Esophagus (tissue), 2 donors: ENCODE data around the gene AP4S1. TPM values are rescaled to one million over a fixed set of nuclear protein-coding genes. Genes with fewer than 3 reads are reported as not detected.
A peak's percentile ranks its signal among the peaks of the same experiment; 100 is the strongest.

Source experiments
- H3K27ac ChIP-seq, 2 donors: one replicate each; pipeline ENCODE4 v1.5.1; 2013; ENCODE audit warnings: low read depth in 2 of 2, mild to moderate bottlenecking in 2 of 2, inconsistent platforms in 1 of 2, low read length in 1 of 2, moderate library complexity in 1 of 2
- H3K27me3 ChIP-seq, 2 donors: one replicate each; pipeline ENCODE4 v1.6.1; 2013; ENCODE audit warnings: low read length in 2 of 2, control low read depth in 1 of 2, mild to moderate bottlenecking in 1 of 2; ENCODE audit not compliant: insufficient read depth in 2 of 2, control insufficient read depth in 1 of 2
- H3K36me3 ChIP-seq, 2 donors: one replicate each; pipeline ENCODE4 v1.6.1; 2013; ENCODE audit warnings: low read length in 1 of 2; ENCODE audit not compliant: control insufficient read depth in 2 of 2, insufficient read depth in 2 of 2
- H3K4me1 ChIP-seq, 2 donors: one replicate each; pipeline ENCODE4 v1.6.1; 2013; ENCODE audit warnings: low read length in 1 of 2; ENCODE audit not compliant: control insufficient read depth in 2 of 2, insufficient read depth in 2 of 2
- H3K4me3 ChIP-seq, 2 donors: one replicate each; pipeline ENCODE4 v1.5.1; 2013; ENCODE audit warnings: low read length in 2 of 2, mild to moderate bottlenecking in 2 of 2, low read depth in 1 of 2, moderate library complexity in 1 of 2
- H3K9me3 ChIP-seq, 2 donors: one replicate each; pipeline ENCODE4 v1.6.1; 2013; ENCODE audit warnings: mild to moderate bottlenecking in 2 of 2, low read depth in 1 of 2, low read length in 1 of 2, moderate library complexity in 1 of 2; ENCODE audit not compliant: control insufficient read depth in 2 of 2, insufficient read depth in 1 of 2
- WGBS, 2 donors: extraction: QIAGEN DNeasy Blood & Tissue Kit; methylation state at CpG; one replicate each; pipeline ENCODE4 v1.1.7; 2013; 5-methylcytosine and 5-hydroxymethylcytosine counted together
- polyA plus RNA-seq, 2 donors: library from polyadenylated mRNA; stranded (reverse); fragments of 200-250 nt; gene quantifications; one replicate each; pipeline ENCODE4 v1.2.3, GENCODE V29; 2013
- donor health status: healthy with polysubstance abuse.
- donor health status: Bipolar disorder and iron deficiency.

Gene AP4S1
- polyA plus RNA-seq, 2 donors, result 2.4 to 3.7 TPM

GRCh38 chr14:31137214-31137889 is 111.9 kb downstream of the AP4S1 start:
- Histone ChIP-seq H3K9me3 (no peaks in the 10 kb centered on the region), H3K27ac (peak overlapping the region in 1 of 2 donors; percentile 36), H3K36me3 (peaks cover 0 to 12% of the 10 kb centered on the region in 2 donors), H3K4me1 (no peaks in the 10 kb centered on the region), H3K4me3 (no peak overlapping the region), H3K27me3 (no peaks in the 10 kb centered on the region)
- WGBS, 2 donors, result 91 to 94% methylated on average over 12 of the region's 12 CpGs

- Histone ChIP-seq H3K9me3 (no peaks in the 10 kb centered on the region), H3K36me3 (peaks cover 0 to 15% of the 10 kb centered on the region in 2 donors), H3K27me3 (no peaks in the 10 kb centered on the region), H3K27ac (no peak overlapping the region), H3K4me3 (no peak overlapping the region), H3K4me1 (no peaks in the 10 kb centered on the region)
- 83 to 87% methylated on average over 2 of the region's 2 CpGs for WGBS, 2 donors
Measured at GRCh38 chr14:31138301-31138700, 112.9 kb downstream of the AP4S1 start.

GRCh38 chr14:31139301-31139847 is 113.9 kb downstream of the AP4S1 start:
- no peak overlapping the region for H3K4me3 ChIP-seq
- no peaks in the 10 kb centered on the region for H3K27me3 ChIP-seq
- H3K27ac ChIP-seq, result no peak overlapping the region
- no peaks in the 10 kb centered on the region for H3K4me1 ChIP-seq
- H3K9me3 ChIP-seq, result no peaks in the 10 kb centered on the region
- whole genome bisulfite sequencing, 2 donors, result 95 to 96% methylated on average over 4 of the region's 4 CpGs
- peaks cover 0 to 16% of the 10 kb centered on the region in 2 donors for H3K36me3 ChIP-seq

- Histone ChIP-seq H3K4me1 (no peaks in the 10 kb centered on the region), H3K4me3 (no peak overlapping the region), H3K9me3 (no peaks in the 10 kb centered on the region), H3K36me3 (peaks cover 0 to 16% of the 10 kb centered on the region in 2 donors), H3K27me3 (no peaks in the 10 kb centered on the region), H3K27ac (no peak overlapping the region)
- WGBS, 2 donors, result 94 to 97% methylated on average over 11 of the region's 11 CpGs
Measured at GRCh38 chr14:31142455-31143087, 117.1 kb downstream of the AP4S1 start.

Other genes with a start within 250 kb of the AP4S1 start
- gene COCH, start 151.1 kb upstream of the AP4S1 start, polyA plus RNA-seq, result under 1 TPM; 0.06 to 0.20 TPM
- 1 to 10 TPM; 7.4 to 9.5 TPM for gene STRN3, start 730 bp downstream of the AP4S1 start, polyA plus RNA-seq
- 100 to 1,000 TPM in 1 of 2 donors, 10 to 100 TPM in 1; 90.0 to 140 TPM for gene HECTD1, start 182.1 kb downstream of the AP4S1 start, polyA plus RNA-seq